Ovary (tissue), 3 donors: ENCODE results near the gene HP1BP3.

Source experiments
- CTCF ChIP-seq, 3 donors: fragments of 450-650 bp in 2 of 3; fragments of 200-600 bp in 1 of 3; IDR thresholded peaks; one replicate each; pipeline versions ENCODE4 v1.5.1 to v1.8.0; 2016 to 2022; ENCODE audit warnings: antibody characterized with exemption in 3 of 3, mild to moderate bottlenecking in 1 of 3
- EP300 ChIP-seq: sonication (generic); formaldehyde crosslinking; IDR thresholded peaks from one replicate; pipeline ENCODE4 v1.6.1; 2017; ENCODE audit warnings: antibody characterized with exemption
- POLR2A ChIP-seq: fragments of 450-650 bp; IDR thresholded peaks from one replicate; pipeline ENCODE4 v1.6.1; 2017; ENCODE audit warnings: antibody characterized with exemption, mild to moderate bottlenecking, moderate library complexity
- donor health status: DM: no; HTN: no; CAD: no.

GRCh38 chr1:20717452-20718342 lies 69.4 kb downstream of the HP1BP3 start, which contains the start of gene KIF17:
- TF ChIP-seq CTCF (IDR thresholded peaks at IDR 0.05) (no peak), EP300 (no peak), POLR2A (peak; percentile 25)
